ENCODE measurements around the gene TIAM1. TPM values are rescaled to one million over a fixed set of nuclear protein-coding genes. Genes with fewer than 3 reads are reported as not detected.

TIAM1 gene
- total and polyA plus RNA-seq, 12 donors = 6.5 to 33.3 (median 15.9) TPM

- DNase-seq = no peak
- WGBS, 4 donors = 75 to 85% (median 77%) methylated on average over 9 of the region's 9 CpGs
- Histone ChIP-seq H3K36me3 (replicated peaks in 1 of 2) (peaks cover 0 to 5% of the 10 kb centered on the region in 2 donors), H3K4me1 (replicated peaks in 1 of 2) (no peaks in the 10 kb centered on the region), H3K27ac (no peak overlapping the region), H3K27me3 (no peaks in the 10 kb centered on the region), H3K4me3 (no peak overlapping the region), H3K9me3 (replicated peaks in 1 of 3) (no peaks in the 10 kb centered on the region)
- intact Hi-C loops (cut with DNase I) = no loop called here
- TF ChIP-seq POLR2A (IDR thresholded peaks at IDR 0.05) (no peak), CTCF (IDR thresholded peaks at IDR 0.05) (no peak)
Measured at GRCh38 chr21:31115249-31115648, 228.8 kb downstream of the TIAM1 start.

GRCh38 chr21:31111093-31111492, 233.0 kb downstream of the TIAM1 start:
- no peak for TF ChIP-seq POLR2A (IDR thresholded peaks at IDR 0.05)
- no peak for TF ChIP-seq CTCF (IDR thresholded peaks at IDR 0.05)
- no peaks in the 10 kb centered on the region for H3K36me3 ChIP-seq (replicated peaks in 1 of 2)
- H3K27me3 ChIP-seq = no peaks in the 10 kb centered on the region
- H3K9me3 ChIP-seq (replicated peaks in 1 of 3) = no peaks in the 10 kb centered on the region
- intact Hi-C loops (cut with DNase I) = no loop called here
- 76 to 79% (median 79%) methylated on average over 6 of the region's 6 CpGs for WGBS, 4 donors
- no peak for DNase-seq
- no peak overlapping the region for H3K27ac ChIP-seq
- no peaks in the 10 kb centered on the region for H3K4me1 ChIP-seq (replicated peaks in 1 of 2)
- no peak overlapping the region for H3K4me3 ChIP-seq

- intact Hi-C loops (cut with DNase I) = no loop called here
- WGBS, 4 donors = 51 to 64% (median 59%) methylated on average over 4 of the region's 4 CpGs
Measured at GRCh38 chr21:31110430-31110829, 233.6 kb downstream of the TIAM1 start.

GRCh38 chr21:31107871-31108270, 236.2 kb downstream of the TIAM1 start:
- peak in 1 of 7 donors; percentile 20 for DNase-seq
- intact Hi-C loops (cut with DNase I) = no loop called here
- no peak overlapping the region for H3K4me3 ChIP-seq
- TF ChIP-seq CTCF (IDR thresholded peaks at IDR 0.05) (no peak), POLR2A (IDR thresholded peaks at IDR 0.05) (no peak)
- no peaks in the 10 kb centered on the region for H3K27me3 ChIP-seq
- 54 to 66% (median 62%) methylated on average over 1 of the region's 1 CpG for WGBS, 4 donors
- H3K9me3 ChIP-seq (replicated peaks in 1 of 3) = no peaks in the 10 kb centered on the region
- H3K36me3 ChIP-seq (replicated peaks in 1 of 2) = no peaks in the 10 kb centered on the region
- no peaks in the 10 kb centered on the region for H3K4me1 ChIP-seq (replicated peaks in 1 of 2)
- H3K27ac ChIP-seq = peak overlapping the region in 2 of 5 donors; percentile 5 to 45

More at GRCh38 chr21:31110430-31110829, 233.6 kb downstream of the TIAM1 start:
- H3K4me1 ChIP-seq (replicated peaks in 1 of 2) = no peaks in the 10 kb centered on the region
- no peaks in the 10 kb centered on the region for H3K27me3 ChIP-seq
- no peak overlapping the region for H3K27ac ChIP-seq
- no peak for DNase-seq
- H3K36me3 ChIP-seq (replicated peaks in 1 of 2) = no peaks in the 10 kb centered on the region
- no peaks in the 10 kb centered on the region for H3K9me3 ChIP-seq (replicated peaks in 1 of 3)
- no peak for TF ChIP-seq POLR2A (IDR thresholded peaks at IDR 0.05)
- no peak for TF ChIP-seq CTCF (IDR thresholded peaks at IDR 0.05)
- no peak overlapping the region for H3K4me3 ChIP-seq

All from adrenal gland (tissue), 12 donors.